ENCODE data around the gene ADK.
"Not testable (repeated sequence)": the region's sequence is repeated elsewhere in the genome, so short reads cannot be mapped to it uniquely, and the experiment has no call there.

Gene ADK

DNA sequence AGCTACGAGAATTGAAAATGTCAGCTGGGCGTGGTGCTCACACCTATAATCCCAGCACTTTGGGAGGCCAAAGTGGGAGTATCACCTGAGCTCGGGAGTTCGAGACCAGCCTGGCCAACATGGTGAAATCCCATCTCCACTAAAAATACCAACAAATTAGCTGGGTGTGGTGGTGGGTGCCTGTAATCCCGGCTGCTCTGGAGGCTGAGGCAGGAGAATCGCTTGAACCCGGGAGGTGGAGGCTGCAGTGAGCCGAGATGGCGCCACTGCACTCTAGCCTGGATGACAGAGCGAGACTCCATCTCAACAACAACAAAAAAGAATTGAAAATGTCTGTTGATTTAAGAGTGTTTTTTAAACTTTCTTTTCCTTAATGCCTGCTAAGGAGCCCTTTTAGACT lies 4.0 kb upstream of the ADK start:
- DNase-seq: not testable (repeated sequence)

DNA sequence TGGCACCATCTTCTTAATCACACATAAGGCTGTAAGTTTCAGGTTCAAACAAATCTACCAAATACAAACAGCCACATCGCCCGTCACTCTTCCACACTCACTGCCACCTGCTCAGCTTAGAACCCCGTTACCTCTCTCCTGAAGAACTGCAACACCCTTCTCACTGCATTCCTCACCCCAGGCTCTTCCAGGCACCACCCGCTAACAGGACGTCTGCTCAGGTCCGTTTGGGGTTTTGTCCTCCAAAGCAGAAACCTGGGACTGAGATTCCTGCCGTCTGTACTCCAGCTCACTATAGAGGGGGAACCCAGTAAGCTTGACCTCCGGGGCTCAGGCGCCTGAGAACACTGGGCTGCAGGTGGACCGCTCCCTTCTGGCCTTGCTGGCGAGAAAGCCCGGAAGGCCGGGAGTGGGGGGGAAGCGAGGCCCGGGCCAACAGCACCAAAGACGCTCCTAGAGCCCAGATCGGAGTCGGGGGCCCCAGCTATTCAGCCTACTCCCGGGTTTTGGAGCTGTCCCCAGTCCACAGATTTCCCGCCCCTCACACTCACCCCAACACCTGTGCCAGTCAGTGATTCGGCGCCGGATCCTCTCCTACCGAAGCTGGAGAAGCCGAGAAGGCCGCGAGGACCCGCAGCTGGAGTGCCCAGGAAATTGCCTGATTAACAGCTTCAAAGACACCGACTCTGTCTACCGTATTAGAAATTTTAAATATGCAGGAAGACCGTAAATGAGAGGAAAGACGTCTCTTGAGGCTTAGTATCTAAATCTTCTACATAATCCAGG lies 624 bp upstream of the ADK start, which contains the start of gene AP3M1:
AP3M1 (minus strand) TSS at position 625 of the 786 bp plus-strand sequence. CDS start 12,449 bp downstream, outside the sequence.
- peak; percentile 84 to 99 for DNase-seq

DNA sequence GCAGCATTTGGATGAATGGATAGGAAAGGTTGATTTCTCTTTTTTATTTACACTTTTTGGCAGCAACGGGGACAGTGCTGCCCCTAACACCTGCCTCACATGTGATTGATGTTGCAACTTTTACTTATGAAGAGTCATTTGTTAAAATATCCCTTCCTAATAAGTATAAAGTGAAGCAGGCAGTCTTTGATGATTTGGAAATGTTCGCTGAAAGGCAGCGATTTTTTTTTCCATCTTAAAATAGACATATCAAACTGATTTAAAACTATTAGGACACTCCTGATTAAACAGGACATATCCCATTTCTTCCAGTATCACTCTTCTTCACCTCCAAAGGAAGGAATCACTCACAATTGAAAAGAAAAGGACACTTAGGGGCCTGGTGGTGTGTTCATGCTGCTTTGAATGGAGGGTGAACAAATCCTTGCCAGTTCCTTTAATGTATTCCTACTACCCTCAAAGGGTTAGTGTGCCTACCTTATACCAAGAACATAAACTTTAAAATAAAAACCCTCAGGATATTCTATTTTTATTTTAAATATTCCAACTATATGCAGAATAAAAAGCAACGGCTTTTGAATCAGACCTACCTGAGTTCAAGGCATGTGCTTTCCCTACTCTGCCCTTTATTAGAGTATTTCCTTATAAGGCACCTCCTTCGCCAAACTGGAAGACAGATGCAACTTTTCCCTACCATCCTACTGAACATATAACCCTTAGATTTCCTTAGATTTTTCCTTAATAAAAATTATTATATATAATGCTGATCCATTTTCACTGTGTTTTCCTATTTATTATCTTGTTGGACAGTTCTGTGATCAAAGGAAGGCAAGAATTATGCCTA lies 1.1 kb downstream of the ADK start:
- peak; percentile 47 to 58 for DNase-seq

DNA sequence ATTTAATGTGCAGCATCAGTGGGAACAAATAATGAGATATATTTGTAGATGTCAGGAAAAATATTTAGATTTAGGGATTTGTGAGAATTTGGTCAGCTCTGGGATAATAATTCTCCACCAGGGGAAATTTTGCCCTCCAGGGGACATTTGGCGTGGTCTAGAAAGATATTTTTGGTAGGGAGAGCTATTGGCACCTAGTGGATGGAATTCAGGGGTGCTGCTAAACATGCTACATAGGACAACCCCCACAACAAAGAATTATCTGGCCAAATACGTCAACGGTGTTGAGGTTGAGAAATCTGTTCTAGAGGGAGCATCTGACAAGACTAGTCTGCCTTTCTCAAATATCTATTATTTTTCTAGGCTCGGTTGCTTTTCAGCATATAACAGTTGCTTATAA lies 2.1 kb downstream of the ADK start:
- peak; percentile 24 to 40 for DNase-seq

DNA sequence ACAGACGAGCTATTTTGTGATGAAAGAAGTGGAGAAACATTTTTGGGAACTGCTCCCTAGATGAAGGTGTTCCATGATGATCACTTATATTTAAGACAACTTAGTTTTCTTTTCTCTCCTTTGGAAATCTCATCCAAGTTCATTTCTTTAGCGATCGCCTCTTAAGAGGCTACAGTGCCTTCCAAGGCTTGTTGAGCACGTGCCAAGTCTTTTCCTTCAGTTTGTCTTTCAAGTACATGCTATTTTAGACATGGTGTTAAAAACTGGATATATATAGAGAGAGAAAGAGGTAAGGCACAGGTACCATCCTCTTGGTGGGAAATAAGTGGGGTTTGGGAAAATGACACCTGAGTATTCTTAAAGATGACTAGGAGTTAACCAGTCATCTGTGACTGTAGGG lies 2.7 kb downstream of the ADK start:
- DNase-seq: no peak

DNA sequence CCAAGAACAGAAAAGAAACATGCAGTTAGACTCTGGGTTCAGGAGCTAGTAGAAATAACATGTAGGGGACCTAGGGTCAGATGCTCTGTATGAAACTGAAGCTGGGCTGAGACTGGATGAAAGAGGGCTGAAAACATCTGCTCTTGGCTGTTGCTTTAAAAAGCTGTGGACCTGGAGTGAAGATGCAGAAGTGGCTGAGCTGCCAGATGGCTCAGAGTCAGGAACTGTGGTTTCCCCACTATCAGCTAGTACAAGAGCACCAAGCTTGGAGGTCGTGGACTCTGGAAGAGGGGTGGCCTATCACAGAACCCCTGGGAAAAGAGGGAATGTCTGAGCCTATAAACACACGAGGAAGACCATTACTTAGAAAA lies 5.9 kb downstream of the ADK start:
- DNase-seq: peak; percentile 89 to 90

DNA sequence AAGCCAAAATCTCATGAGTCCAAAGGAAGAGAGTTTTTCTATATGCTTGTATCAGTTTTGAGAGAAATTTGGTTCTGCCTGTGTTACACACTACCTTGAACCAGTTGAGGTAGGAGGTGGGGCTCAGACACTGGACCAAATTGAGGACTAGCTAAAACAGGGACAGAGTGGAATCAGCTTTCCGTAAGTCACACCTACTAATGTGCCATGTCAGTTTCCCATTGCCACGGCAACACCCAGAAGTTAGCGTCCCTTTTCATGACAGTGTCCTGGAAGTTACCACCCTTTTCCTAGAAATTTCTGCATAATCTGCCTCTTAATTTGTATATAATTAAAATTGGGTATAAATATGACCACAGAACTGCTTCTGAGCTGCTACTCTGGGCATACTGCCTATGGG lies 9.0 kb downstream of the ADK start:
- DNase-seq: no peak

DNA sequence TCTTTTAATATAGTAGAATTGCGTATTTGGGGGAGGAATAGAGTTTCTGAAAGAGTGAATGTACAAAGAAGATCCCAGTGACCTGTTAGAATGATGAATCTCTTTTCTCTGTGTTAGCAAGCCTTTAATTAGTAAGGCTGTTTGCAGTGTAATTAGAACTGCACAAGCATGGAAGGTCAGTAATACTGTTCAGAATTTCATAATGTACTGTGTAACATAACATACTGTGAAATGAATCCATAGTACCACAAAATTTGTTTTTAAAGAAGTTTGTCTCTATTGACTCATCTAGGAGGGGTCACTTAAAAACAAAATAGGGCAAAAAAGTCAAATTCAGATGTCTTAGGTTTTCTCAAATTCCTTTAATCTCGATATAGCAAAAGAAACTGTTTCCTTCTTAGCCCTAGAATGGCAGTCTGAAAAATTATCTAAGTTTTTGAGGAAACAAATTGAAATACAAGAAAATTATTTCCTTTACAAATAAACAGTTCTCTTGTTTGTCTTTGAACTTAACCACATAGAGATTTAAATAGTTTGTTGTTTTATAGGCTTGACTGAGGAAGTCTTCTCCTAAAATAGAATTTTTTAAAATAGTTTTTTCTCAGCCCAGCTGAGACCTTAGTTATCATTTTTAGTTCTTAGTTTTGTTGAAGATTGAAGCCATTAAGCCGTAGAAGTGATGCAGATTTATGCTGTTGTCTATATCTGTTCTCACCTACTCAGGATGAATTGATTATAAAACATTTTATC lies 12.5 kb downstream of the ADK start:
- DNase-seq: no peak

DNA sequence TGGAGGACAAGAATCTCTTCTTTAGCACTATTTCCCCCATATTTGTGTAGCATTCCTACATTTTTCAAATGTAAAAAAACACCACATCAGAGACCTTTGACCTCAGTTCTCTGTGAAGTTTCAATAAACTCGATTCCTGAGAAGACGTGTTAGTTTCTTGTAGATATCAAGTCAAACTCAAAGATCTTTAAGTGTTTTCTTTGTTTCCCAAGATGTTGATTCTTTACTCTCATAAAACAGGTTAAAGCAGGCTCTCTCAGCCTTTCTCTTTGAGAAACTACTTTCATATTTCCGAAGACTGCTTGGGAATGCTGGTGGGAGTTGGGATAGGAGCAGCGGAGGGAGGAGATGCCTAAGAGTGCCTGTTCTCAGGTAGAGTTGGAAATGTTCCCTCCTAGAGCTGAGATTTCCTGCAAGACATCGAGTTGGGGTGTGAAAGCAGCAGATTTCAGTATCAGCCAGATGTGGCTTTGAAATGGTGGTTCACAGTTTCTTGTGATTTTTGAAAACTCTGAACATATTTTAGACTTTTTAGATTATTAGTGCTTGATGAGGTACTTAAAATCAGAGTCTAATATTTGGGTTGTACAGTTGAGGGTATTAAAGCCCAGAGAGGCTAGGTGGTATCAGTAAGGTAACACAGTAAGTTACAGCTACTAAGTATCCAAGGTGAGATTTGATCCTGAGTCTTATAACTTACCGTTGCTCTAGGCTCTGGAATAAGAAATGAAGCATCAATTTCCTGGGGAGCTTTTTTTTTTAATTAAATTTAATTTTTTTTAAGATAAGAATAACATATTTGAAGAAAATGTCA lies 13.9 kb downstream of the ADK start:
- no peak for DNase-seq

DNA sequence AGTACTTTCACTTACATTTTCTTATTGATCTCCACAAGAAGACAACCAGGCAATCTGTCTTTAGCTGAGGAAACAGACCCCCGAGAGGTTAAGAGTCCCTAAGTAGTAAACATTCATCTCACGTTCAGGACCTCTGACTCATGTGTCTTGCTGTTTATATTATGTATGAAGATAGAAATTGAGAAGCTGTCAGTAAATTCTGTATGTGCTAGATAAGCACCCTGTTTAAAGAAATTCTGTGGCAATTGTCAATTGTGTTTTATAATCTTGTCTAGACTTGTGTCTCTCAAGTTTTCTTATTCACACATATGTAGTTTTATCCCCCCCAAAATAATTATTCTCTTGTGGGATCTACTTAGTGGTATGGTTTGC lies 14.5 kb downstream of the ADK start:
- no peak for DNase-seq

DNA sequence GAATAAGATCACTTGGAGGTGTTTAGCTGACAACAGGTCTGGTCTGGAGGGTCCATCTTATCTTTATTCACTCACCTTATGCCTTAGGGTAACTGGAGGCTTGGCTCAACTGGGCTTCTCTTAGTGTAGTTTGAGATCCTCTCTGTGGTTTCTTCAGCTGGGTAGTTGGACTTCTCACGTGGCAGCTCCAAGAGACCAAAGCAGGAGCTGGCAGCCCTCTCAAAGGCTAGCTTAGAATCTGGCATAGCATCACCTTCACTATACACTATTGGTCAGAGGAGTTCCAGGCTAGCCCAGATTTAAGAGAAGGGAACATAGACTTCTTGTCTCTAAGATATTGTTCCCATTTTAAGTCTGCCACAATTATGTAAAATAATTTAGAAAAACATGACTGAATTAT lies 16.4 kb downstream of the ADK start:
- DNase-seq: peak in 1 of 2 experiments; percentile 17

DNA sequence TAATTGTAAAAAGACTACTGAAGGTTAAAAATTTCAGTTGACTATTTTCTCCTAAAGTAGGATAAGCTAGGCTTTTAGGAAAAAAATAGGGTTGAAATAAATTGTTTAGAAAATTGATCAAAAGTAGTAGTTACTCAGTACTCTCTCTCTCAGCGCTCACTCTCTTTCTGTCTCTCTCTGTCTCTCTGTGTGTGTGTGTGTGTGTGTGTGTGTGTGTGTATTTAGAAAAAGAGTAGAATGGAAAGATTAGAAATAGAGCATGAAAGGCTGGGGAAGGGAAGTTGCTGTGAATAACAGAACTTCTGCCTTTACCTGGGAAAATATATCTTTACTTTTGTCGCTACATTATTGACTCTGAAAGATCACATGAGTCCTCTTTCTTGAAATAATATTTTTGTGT lies 20.6 kb downstream of the ADK start:
- DNase-seq: no peak

DNA sequence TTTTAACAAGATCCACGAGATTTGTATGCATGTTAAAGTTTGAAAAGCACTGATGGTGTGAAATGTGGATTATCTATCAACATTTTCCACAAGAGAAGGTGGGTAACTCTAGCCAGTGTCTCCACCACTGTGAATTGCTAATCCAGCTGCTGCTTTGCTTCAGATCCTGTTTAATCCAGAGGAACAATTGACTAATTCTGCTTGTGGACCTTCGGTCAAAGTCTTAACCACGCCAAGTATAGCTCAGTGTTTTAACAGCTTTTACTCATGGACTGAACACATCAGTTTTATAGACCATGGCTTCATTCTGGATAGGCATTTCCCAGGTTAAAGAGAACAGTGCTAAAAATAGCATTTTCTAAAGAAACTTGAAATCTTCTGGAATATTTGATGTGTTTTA lies 23.5 kb downstream of the ADK start:
- DNase-seq: no peak

DNA sequence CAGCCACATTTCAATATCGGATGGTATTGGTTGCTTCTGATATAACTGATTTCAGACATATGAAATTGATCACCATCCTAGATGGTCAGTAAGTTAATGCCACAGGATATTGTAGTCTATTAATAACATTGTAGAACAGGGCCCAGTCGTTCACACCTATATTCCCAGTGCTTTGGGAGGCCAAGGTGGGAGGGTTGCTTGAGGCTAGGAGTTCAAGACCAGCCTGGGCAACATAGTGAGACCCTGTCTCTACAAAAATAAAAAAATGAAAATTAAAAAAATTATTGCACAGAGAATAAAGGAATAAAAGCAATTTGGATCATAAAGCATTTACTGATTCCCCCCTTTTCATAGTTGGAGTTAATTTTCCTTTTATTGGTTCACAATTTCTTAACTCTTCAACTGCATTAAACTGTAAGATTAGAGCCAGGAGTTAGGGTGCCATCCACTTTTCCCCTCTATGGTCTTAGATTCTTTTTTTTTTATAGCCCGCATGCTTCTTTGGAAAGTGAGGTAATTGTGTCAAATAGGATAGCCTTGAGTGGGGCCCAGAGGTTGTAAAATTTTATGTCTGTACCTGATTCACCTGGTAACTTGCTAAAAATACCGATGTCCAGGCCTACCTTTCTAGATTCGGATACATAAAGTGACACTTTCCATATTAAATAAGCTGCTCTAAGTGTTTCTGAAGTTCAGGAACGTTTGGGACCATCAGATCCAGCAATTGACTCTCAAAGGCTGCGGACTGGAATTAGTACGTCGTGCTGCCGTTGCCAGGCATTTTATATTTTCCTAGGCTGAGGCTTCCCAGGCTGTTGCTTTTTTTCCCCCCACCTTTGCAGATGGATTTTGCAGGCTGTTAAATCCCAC lies 24.7 kb downstream of the ADK start:
- DNase-seq: peak in 1 of 2 experiments; percentile 77

DNA sequence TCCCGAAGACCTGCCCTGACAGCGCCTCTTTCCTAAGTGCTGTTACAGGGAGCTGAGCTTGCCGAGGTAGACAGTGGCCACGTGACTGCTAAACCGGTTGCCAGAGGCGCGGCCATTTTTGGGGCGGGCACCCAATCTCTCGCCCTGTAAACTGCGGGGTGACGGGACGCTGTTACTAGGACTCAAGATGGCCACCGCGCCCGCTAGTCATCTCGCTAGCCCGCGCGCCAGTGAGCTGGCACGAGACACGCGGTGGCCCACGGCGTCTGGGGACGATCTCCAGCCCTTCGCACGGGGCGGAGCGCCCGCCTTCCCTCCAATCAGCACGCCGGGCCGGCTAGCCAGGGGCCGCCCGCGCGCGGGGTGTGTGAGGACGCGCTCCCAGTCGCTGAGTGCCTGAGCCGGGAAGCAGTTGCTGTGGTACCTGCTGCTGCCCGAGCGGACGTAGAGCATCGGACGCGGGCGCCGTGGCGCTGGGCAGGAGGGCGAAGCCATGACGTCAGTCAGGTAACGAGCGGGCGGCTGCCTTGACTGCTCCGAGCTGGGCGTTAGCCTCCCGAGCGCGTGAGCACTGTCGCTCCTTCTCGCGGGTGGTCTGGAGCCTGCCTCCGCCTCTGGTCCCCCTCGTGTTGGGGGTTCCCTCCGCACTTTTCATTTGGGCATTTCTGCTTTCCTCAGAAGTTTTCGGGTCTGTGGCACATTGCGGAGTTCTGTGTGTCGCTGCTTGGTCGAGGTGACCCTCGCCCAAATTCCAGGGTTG lies 25.5 kb downstream of the ADK start:
- peak; percentile 98 to 99 for DNase-seq

DNA sequence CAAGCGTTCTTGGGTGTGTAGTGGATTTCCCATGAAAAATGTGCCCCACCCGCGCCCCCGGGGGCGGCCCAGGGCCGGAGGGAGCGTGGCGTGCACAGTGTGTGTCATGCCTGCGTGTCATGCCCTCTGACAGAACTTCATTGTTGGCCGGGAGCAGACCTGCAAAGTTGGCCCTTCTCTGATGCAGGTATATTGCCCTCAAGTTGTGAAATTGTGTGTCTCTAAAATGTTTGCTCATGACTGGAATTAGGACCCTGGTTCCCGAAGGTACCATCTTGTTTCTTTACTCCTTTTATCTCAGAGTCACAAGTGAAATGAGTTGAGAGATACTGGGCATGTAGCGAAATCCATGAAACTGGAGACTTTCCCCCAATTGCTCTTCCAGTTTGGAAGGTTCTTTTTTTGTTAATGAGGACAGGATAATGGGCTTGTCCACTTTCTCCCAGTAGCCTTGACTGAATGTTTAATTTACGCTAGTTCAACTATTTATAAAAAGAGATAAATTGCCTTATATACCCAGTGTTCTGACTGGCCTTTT lies 26.2 kb downstream of the ADK start:
- peak; percentile 55 to 68 for DNase-seq

DNA sequence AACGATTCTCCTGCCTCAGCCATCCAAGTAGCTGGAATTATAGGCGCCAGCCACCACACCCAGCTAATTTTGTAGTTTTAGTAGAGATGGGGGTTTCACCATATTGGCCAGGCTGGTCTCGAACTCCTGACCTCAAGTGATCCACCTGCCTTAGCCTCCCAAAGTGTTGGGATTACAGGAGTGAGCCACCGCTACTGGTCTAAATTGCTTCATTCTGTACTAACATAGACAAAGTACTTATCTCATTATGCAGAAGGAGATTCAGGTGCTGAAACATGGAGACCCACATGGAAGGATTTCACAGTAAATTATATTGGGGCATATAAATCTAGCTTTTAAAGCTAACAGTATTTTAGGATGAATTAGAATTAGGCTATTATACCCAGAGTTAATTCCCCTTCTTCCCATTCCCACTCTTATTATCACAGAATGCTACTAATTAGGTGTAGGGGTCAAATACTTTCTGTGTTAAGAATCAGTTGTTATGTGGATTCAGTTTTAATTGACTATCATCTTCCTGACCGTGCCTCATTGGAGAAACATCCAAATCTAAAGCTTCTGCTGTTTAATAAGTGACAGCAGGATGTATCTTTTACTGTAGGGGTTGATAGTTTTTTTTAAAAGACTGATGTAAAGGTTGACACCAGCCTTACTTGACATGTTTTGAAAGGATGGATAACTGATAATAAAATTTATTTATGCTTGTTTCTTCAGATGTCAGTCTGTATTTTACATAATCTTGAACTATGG lies 27.2 kb downstream of the ADK start:
- no peak for DNase-seq

DNA sequence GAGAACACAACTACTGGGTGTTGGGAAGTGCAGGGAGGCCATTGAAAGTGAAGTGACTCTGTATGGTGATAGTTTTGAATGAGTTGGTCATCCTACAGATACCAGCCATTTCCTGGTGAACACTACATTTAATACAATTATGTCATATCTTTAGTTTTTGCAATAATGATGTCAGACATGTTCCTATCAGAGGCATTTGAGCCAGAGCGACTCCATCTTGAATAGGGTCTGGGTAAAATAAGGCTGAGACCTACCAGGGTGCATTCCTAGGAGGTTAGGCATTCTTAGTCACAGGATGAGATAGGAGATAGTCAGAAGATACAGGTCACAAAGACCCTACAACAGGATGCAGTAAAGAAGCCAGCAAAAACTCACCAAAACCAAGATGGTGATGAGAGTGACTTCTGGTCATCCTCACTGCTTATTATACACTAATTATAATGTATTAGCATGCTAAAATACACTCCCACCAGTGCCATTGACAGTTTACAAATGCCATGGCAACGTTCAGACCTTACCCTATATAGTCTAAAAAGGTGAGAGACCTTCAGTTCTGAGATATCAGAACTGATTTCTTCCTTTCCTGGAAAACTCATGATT lies 28.2 kb downstream of the ADK start:
- no peak for DNase-seq

DNA sequence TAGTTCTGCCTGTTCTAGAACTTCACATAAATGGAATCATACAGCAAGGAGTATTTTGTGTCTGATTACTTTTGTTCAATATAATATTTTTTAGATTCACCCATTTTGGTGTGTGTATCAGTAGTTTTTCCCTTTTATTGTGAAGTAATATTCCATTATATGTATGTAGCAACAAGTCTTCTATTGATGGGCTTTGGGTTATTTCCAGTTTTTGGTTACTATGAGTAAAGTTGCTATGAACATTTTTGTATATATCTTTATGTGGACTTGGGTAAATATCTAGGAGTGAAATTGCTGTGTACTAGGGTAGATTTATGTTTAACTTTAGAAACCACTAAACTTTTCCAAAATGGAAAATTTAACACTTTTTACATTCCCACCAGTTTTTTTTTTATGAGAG lies 35.7 kb downstream of the ADK start:
- DNase-seq: no peak

Data from Kasumi-1 (cell line).